DMS 273 (cell line): ENCODE measurements around the gene DLST.
"Not testable (repeated sequence)": the region's sequence is repeated elsewhere in the genome, so short reads cannot be mapped to it uniquely, and the experiment has no call there.

Experiments
- DNase-seq: peaks from one replicate; lab custom pipeline; 2025; ENCODE audit not compliant: unreplicated experiment; lab: John Stamatoyannopoulos, UW

The DLST gene

DNA sequence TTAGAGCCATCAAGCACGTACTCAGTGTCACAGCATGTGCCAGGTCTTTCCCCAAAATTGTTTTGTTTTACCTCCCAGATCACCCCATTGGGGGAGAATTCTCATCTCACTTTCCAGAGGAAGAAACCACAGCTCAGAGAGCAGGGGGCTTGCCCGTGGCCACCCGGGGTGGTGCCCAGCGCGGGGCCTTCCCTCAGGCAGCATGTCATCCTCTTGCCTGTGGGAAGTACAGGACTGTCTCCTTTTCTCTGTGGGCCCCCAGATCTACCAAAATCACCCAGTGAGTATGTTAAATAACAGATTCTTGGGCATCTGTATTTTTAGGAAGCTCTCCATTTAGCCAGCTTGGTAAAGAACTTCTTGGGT is 35.4 kb downstream of the DLST start:
- no peak for DNase-seq

DNA sequence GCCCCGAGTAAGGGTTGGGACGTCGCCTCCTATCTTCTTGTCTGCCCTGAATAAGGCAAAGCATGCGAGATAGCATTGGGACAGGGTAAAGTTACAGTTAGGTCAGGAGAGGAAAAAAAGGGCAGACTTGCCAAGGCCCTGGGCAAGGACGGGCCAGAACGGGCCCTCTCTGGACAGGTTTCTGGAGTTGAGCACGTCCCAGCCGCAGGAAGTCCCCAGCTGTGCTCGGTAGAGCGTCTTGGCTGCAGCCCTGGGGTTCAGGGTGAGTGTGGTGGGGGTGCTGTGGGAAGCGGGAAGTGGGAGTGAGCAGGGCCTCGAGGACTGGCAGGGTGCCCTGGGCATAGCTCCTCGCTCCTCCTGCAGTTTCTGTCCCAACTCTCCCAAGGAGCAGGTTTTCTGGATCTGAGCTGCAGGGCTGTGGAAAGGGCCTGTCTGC is 35.9 kb downstream of the DLST start:
- DNase-seq, result no peak

DNA sequence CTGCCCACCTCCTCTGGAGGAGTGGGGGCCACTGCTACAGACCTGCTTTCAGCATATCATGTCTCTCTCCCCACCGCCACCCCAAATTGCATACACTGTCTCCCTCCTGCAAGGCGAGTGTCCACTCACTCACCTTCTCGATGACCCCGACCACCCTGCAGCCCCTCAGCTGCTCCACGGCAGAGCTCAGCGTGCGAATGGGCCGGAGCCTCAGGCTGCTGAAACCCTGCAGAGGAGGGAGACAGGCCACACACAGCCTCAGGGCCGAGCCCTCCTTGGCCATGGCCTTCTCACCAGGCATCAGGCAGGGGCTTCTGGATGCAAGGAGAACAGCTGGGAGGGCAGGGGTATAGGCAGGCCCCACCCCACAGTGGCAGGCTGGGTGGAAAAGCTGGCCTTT is 36.7 kb downstream of the DLST start:
- DNase-seq, result no peak

DNA sequence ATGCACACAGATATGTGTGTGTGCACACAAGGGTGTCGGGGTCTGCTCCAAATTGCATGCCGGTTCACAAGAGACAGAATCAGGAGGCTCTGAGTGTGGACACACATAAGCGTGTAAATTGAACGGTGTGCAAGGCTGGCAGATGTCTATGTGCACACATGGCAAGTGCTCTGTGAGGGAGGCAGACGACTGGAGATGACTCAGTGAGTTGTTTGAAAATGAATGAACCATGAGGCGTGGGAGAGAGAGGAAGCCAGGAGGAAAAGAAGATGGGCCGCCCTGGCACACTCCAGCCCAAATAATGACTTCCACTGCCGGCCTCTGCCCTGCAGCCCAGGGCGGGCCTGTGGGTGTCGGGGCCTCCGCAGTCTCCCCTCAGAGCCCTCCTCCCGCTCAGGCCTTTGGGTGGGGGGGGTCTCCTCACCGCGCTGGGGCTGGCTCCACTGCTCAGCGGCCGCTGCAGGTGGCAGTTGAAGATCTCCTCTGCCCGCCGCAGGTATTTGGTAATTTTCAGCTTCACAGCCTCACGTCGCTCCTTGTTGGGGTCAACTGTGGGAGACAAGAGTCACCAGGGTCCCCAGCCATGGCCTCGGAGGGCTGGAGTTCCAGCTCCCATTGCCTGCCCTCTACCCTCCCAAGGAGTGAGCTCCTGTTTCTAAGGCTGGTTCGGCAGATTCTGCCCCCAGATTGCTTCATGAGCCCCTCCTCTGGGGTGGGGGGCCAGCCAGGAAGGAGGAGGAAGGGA is 37.9 kb downstream of the DLST start:
- no peak for DNase-seq

DNA sequence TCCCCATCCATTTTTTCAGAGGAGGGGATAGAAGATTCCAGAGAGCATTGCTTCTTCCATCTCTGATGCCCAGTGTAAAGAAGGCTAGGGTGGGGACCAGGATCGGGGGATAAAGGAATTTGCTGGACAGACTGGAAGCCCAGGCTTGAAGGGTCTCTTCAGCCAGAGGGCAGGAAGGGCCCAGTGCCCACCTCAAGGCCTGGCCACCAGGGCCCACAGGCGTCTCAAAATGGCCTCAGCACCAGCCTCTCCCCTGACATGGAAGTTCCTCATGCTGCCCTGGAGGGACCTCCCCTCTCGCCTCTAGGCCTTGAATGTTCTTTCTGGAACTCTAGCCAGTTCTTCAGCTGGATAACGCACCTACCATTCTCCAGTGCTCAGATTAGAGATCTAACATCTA is 38.6 kb downstream of the DLST start:
- no peak for DNase-seq

DNA sequence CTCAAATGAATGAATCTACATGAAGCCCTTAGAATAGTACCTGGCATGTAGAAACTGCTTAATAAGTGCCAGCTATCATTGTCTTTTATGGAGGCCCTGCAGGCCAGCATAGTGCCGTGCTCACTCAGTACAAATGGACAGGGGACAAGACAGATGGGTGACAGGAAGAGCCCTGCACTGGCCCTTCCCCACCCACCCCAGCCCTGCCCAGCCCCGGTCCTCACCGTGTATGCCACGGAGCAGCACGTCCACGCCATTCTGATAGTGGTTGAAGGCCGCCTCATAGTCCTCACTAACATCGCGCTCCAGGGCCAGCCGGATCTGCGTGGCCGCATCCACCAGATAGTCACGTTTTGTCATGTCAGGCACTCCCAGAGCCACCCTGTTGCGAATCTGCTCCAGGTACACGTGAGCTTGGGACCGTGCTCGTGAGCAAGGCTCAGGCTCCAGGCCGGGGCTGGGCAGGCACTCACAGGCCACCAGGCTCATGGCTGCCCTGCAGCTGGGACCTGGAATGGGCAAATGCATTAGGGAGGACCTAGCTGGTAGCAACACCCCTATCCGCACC is 39.4 kb downstream of the DLST start:
- no peak for DNase-seq

DNA sequence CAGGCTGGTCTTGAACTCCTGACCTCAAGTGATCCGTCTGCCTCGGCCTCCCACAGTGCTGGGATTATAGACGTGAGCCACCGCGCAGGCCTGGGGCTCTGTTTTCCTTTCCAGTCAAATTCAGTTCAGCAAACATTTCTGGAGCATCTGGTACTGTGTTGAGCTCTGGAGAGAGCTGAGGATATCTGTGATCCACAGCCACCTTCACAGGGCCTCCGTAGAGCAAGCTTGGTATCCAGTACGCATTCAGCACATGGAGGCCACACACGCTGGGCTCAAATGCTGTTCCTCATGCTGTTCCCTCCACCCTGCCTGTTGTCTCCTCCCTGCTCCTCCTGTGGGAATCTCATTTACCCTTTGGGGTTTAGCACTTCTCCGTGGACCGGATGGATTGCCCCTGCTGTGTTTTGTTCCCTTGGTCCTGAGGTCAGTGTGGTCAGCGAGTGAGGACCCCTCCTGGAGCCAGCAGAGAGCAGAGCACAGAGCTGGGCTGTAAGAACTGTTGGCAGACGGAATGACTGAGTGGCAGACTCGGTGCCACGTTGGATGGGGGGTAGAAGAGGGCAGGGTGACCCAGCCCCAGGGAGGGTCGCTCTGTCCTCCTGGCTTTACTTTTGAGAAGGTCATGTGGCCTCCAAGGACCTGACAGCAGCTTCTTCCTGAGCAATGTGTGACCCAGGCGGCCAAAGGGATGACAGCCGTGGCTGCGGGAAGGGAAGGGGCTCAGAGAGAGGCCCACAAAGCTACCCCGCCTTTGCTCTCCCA is 40.5 kb downstream of the DLST start:
- DNase-seq, result no peak

DNA sequence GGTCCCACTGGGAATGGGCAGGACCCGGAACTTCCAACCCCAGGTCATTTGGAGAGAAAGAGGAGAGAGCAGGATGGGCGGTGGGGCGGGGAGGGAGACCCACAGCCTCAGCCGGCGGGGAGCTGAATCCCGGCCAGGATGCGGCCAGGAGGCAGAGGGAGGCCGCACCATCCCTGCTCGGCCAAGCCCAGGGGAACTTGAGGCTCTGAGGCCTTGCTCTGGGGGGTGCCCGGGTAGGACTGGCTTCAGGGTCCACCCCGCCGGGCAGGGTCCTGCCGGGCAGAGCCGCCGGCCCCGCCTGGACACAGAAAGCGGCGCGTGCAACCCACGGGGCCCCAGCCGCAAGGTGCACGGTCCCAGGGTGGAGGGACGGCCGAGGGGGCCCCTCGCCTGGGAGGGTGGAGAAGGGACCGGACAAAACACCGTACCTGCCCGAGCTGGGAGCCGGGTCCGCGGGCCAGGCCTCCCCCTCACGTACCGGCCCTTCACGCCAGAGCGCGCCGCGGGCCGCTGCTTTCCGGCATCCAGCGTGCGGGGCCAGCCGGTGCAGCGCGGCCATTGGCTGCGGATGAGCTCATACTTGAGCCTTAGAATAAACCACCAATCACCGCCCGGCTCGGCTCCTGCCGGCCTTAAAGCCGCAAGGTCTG is 41.2 kb downstream of the DLST start, which contains the start of gene RPS6KL1:
Gene RPS6KL1, minus strand, starts transcription at position 509 of the 650 bp plus-strand sequence. CDS start 1,719 bp downstream, outside the sequence.
- DNase-seq, result peak; percentile 96

DNA sequence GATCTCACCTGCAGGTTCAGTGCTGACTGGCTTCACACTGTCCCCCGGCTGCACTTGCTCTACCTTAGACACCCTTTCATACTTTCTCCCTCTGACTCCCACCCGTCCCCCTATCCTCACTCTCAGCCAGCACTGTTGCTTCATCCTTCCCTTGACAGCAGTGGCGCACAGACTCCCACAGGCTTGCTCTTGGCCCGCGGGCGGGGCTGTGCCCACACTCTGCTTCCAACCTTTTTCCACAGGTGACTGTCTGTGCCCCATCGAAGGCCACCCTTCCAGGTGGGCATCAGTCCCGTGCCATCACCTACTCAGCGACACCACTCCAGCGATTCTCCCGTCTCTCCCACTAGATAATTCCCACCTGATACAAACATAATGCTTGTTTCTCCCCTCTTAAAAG is 42.3 kb downstream of the DLST start:
- no peak for DNase-seq

DNA sequence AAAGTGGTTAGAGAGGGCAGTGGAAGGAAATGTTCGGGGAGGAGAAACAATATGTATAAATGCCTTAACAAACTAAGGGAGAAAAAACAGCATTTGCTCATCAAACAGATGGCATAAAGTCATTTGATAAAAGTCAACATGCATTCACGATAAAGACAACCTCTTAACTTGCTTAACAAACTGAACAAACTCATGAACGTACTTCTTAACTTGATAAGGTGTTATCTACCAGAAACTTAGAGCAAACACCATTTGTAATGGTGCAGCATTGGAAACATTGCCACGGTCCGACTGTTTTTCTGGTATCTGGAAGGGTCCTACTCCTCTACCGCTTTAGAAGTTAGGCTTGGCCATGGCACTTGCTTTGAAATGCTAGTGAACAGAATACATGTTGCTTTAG is 45.5 kb downstream of the DLST start:
- DNase-seq, result no peak

DNA sequence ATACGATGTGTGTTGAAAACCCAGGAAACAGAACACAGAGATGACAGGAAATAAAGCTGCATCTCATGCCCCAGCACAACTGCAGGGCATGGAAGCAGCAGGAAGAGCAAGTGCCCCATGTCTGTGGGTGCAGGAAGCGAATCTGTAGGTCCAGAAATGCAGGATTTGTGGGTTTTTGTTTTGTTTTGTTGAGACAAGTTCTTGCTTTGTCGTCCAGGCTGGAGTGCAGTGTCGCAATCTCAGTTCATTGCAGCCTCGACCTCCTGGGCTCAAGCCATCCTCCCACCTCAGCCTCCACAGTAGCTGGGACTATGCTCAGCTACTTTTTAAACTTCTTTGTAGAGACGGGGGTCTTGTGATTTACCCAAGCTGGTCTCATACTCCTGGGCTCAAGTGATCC is 47.5 kb downstream of the DLST start:
- no peak for DNase-seq

DNA sequence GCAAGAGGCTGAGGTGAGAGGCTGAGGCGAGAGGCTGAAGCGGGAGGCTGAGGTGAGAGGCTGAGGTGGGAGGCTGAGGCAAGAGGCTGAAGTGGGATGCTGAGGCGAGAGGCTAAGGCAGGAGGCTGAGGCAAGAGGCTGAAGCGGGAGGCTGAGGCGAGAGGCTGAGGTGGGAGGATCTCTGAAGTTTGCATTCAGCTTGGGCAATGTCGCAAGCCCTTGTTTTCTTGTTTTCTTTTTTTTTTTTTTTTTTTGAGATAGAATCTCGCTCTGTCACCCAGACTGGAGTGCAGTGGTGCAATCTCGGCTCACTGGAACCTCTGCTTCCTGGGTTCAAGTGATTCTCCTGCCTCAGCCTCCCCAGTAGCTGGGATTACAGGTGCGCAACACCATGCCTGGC is 50.0 kb downstream of the DLST start:
- not testable (repeated sequence) for DNase-seq

DNA sequence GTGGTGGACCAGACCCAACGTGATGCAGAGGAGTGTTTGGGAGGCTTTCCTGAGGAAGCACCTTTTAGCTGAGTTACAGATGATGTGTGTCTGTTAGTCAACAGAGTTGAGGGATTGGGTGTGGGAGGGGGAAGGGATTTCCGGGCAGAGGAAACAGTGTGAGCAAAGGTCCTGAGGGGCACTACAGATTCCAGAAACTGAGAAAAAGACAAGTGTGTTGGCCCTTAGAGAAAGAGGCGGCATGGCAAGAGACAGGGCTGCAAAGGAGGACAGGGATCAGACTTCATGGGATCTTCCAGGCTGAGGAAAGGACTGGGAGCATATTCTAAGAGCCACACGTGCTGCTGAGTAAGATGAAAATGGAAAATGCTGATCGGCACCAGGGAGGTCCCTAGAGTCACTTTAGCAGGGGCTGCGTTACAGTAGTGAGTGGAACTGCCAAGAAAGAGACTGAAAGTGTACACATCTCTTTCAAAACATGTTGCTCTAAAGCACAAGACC is 50.7 kb downstream of the DLST start:
- no peak for DNase-seq

DNA sequence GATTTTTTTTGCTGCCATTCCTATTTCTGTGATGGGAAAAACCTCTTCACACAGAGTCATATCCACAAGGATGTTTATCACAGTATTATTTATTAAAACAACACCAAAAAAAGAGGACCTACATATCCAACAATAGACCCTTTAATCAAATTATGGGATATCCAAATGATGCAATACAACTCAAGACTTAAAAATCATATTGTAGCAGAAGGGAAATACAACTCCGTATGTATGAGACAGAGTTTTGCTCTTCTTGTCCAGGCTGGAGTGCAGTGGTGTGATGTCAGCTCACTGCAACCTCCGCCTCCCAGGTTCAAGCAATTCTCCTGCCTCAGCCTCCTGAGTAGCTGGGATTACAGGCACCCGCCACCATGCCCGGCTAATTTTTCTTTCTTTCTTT is 51.2 kb downstream of the DLST start:
- not testable (repeated sequence) for DNase-seq

DNA sequence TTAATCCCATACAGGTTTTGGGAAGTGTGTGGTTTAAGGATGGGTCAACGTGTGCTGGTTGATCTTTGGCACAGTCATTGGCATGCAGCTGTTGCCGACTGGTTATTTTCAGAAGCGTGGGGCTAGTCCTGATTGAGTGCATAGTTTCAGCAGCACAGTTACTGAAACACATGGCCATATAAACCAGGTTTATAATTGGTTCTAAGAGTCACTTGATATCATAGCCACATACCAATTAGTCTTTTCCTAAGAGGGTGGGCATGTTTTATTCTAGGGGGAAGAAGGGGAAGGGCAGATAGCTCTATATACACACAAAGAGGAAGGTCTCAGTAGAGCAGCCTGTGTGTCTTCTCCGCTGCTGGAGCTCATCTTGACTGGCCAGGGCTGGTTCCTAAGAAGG is 52.3 kb downstream of the DLST start:
- peak; percentile 46 for DNase-seq

DNA sequence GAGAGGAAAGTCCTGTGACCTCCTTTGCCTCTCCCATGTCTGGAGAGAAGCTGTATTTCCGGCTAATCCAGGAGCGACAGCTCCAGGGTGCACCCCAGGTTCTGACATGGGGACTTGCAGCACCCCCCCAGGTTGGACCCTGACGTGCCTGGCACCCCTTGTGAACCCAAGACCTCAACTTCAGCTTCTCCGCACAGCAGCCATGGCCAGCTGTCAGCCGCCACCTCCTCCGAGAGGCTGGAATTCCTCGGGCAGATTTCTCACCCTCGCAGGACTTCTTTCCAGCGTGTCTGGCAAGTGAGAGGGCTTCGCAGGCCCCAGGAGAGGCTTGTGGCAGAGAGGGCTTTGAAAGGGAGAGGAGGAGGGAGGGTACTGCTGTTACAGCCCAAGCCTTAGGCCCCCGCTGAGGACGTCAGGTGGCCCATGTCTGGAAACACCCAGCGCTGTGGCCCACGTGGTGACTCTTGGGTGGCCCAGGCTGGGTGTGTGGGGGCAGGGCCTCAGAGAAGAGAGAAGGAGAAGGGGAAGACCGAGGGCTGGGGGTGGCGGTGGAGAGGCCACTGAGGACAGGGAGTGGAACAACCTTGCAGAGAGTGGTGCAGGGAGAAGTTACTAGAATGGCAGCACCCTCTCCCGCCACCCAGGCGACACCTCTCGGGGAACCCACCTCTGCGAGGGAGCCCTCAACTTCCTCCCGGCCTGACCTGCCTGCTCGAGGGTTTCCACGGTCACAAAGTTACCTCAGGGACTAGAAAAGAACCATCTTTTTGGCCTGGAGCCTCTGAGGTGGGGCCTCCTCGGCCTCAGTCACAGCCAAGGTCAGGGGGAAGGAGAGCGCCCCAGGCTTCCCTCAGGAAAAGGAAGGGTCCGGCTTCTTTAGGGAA is 53.0 kb downstream of the DLST start:
- peak; percentile 33 for DNase-seq

DNA sequence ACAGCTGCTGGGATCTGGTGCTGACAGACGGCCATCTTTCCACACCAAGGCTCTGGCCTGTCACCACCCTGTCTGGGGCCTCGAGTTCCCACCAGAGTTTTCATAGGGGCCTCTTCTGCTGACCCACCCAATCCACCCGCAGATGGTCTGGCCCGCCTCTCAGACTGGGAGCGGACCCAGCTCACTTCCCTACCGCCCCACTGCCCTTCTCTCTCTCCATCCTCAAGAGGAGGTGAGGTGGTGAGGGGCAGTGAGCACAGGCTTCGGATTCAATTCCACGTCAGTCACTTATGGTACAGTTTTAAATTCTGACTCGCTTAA is 53.6 kb downstream of the DLST start:
- DNase-seq, result no peak

DNA sequence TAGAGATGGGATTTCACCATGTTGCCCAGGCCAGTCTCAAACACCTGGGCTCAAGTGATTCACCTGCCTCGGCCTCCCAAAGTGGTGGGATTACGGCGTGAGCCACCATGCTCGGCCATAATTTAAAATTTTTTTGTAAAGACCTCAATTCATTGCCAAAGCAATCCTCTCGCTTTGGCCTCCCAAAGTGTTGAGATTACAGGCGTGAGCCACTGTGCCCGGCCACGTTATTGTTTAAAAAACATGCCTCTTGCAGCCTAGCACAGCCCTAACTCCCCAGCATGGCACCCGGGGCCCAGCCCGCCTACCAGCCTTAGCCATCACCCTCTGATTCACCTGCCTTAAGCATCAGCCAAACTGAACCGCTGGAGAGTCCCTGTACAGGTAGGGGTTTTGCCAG is 54.4 kb downstream of the DLST start:
- DNase-seq, result no peak

DNA sequence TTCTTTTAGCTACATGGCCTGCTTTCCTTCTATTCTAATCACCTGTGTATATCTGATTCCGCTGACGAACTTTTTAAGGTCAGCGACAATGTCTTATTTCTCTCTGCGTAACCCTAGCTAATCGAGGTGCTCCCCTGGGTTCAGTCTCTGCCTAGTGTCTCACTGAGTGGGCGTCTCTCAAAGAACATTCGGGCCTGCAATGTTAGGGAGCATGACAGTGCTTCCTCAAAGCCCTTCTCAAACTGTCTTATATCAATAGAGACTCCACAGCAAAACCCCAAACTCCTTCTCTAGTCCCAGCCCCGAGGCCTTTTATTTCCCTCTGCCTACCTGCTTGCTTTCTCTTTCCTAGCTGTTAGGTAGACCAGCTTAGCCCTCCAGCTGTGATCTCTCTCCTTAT is 55.0 kb downstream of the DLST start:
- DNase-seq, result no peak

DNA sequence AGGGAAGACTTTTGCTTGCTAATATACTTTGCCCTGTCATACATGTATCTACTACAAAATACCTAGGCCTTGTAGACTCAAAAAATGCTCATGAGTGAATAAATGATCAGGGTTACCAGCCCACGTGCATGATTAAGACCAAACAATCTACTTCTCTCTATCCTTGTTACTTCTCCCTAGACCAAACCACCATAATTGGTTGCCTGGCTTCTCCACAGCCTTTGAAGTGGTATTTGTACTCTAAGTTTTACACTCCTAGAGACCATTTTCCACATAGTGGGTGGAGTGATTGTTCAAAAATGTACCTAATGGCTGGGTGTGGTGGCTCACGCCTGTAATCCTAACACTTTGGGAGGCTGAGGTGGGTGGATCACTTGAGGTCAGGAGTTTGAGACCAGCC is 55.5 kb downstream of the DLST start:
- DNase-seq, result no peak
